H1 (cell line): ENCODE results near the gene MAP2K1. TPM values are rescaled to one million over a fixed set of nuclear protein-coding genes. Genes with fewer than 3 reads are reported as not detected.

Experiments
- CTCF ChIA-PET: fragments of 300-600 bp; sonication (Branson Sonifier 250); formaldehyde crosslinking; loops from one replicate; lab custom pipeline; 2021; ENCODE audit not compliant: partially characterized antibody; lab: Charles Lee
- POLR2A ChIA-PET: fragments of 300-600 bp; sonication (Branson Sonifier 250); formaldehyde crosslinking; loops from one replicate; lab custom pipeline; 2021; ENCODE audit warnings: inconsistent platforms; ENCODE audit not compliant: partially characterized antibody; lab: Charles Lee
- DNase-seq, 2 experiments: peaks; one replicate each; pipeline versions ENCODE4 v3.0.0 to v3.0.0-alpha.2; 2010 to 2022; ENCODE audit warnings: low spot score in 2 of 2, low read depth in 1 of 2, mixed read lengths in 1 of 2
- FAIRE-seq: peaks from 2 replicates; lab custom pipeline; 2011; peaks lifted over from hg19 to GRCh38; lab: Jason Lieb, UNC
- H2AFZ ChIP-seq: 2 replicates; pipeline ENCODE4 v1.8.1; 2012; ENCODE audit warnings: low read length, inconsistent platforms
- H2AK5ac ChIP-seq: 2 replicates; pipeline ENCODE4 v1.6.1; 2013; ENCODE audit warnings: low read depth, low read length
- H2BK120ac ChIP-seq: replicated peaks from 2 replicates; pipeline ENCODE3; 2013; ENCODE audit warnings: low read depth, low read length, inconsistent platforms
- H2BK12ac ChIP-seq: 2 replicates; pipeline ENCODE4 v1.6.1; 2013; ENCODE audit warnings: low read depth, low read length
- H2BK15ac ChIP-seq: 2 replicates; pipeline ENCODE4 v1.6.1; 2013; ENCODE audit warnings: low read length
- H2BK20ac ChIP-seq: 2 replicates; pipeline ENCODE4 v1.6.1; 2013; ENCODE audit warnings: low read length
- H2BK5ac ChIP-seq: 2 replicates; pipeline ENCODE4 v1.6.1; 2013; ENCODE audit warnings: low read depth, low read length
- H3K14ac ChIP-seq: 2 replicates; pipeline ENCODE4 v1.6.1; 2013; ENCODE audit warnings: inconsistent platforms; ENCODE audit not compliant: insufficient read length
- H3K18ac ChIP-seq: 2 replicates; pipeline ENCODE4 v1.6.1; 2013; ENCODE audit warnings: low read length; ENCODE audit errors: extremely low read depth
- H3K23ac ChIP-seq: 2 replicates; pipeline ENCODE4 v1.6.1; 2013; ENCODE audit warnings: inconsistent platforms; ENCODE audit not compliant: insufficient read length
- H3K23me2 ChIP-seq: 2 replicates; pipeline ENCODE4 v1.6.1; 2013; ENCODE audit warnings: low read depth, low read length
- H3K27ac ChIP-seq: 2 replicates; pipeline ENCODE4 v1.6.1; 2011; ENCODE audit warnings: low read depth, low read length, inconsistent platforms
- H3K27me3 ChIP-seq, 4 experiments: replicated peaks in 1 of 4; 1 replicate in 1 of 4; 2 replicates in 3 of 4; pipeline versions ENCODE4 v1.6.1 to v1.8.1; 2011 to 2013; ENCODE audit warnings: low read length in 3 of 4, mild to moderate bottlenecking in 3 of 4, inconsistent platforms in 2 of 4, mixed read lengths in 2 of 4, moderate library complexity in 1 of 4; ENCODE audit not compliant: control insufficient read depth in 3 of 4, insufficient read depth in 3 of 4; ENCODE audit errors: extremely low read depth in 1 of 4
- H3K36me3 ChIP-seq, 4 experiments: 2 replicates each; pipeline versions ENCODE4 v1.6.1 to v1.8.1; 2011 to 2013; ENCODE audit warnings: mild to moderate bottlenecking in 4 of 4, low read length in 3 of 4, moderate library complexity in 2 of 4, control low read depth in 1 of 4, inconsistent platforms in 1 of 4; ENCODE audit not compliant: insufficient read depth in 4 of 4, control insufficient read depth in 2 of 4
- H3K4ac ChIP-seq: replicated peaks from 2 replicates; pipeline ENCODE3; 2013; ENCODE audit warnings: low read length, low read depth, mixed read lengths, inconsistent platforms; ENCODE audit not compliant: insufficient read length
- H3K4me1 ChIP-seq, 4 experiments: replicated peaks in 1 of 4; 1 replicate in 1 of 4; 2 replicates in 3 of 4; pipeline versions ENCODE4 v1.6.1 to v1.8.1; 2011 to 2013; ENCODE audit warnings: low read length in 3 of 4, inconsistent platforms in 2 of 4, mixed read lengths in 1 of 4; ENCODE audit not compliant: insufficient read depth in 4 of 4, control insufficient read depth in 3 of 4
- H3K4me2 ChIP-seq, 2 experiments: 2 replicates each; pipeline versions ENCODE4 v1.6.1 to v1.8.1; 2011 to 2013; ENCODE audit warnings: low read depth in 2 of 2, low read length in 2 of 2, control low read depth in 1 of 2, inconsistent platforms in 1 of 2, mild to moderate bottlenecking in 1 of 2; ENCODE audit not compliant: insufficient read depth in 1 of 2
- H3K4me3 ChIP-seq, 4 experiments: fragments of 200-600, 300-600 bp in 1 of 4; sonication (generic), shearing (Covaris generic), sonication (Bioruptor Twin) in 1 of 4; 2 replicates each; pipeline versions ENCODE4 v1.5.1 to v1.8.1; 2011 to 2016; ENCODE audit warnings: low read length in 4 of 4, low read depth in 3 of 4, control low read depth in 2 of 4, inconsistent platforms in 2 of 4, mild to moderate bottlenecking in 2 of 4, mixed read lengths in 1 of 4, moderate library complexity in 1 of 4; ENCODE audit not compliant: insufficient read depth in 2 of 4; ENCODE audit errors: extremely low read depth in 1 of 4
- H3K56ac ChIP-seq: replicated peaks from 2 replicates; pipeline ENCODE3; 2013; ENCODE audit warnings: low read depth, mild to moderate bottlenecking, mixed read lengths, low read length, inconsistent platforms; ENCODE audit not compliant: insufficient read length
- H3K79me1 ChIP-seq: 2 replicates; pipeline ENCODE4 v1.6.1; 2013; ENCODE audit warnings: low read depth, low read length, control low read depth
- H3K79me2 ChIP-seq, 2 experiments: 2 replicates each; pipeline versions ENCODE4 v1.6.1 to v1.8.1; 2012 to 2013; ENCODE audit warnings: low read length in 2 of 2, mild to moderate bottlenecking in 2 of 2, inconsistent platforms in 1 of 2; ENCODE audit not compliant: insufficient read depth in 2 of 2, control insufficient read depth in 1 of 2
- H3K9ac ChIP-seq, 4 experiments: replicated peaks in 1 of 4; 1 replicate in 1 of 4; 2 replicates in 3 of 4; pipeline versions ENCODE4 v1.6.1 to v1.8.1; 2011 to 2013; ENCODE audit warnings: low read depth in 3 of 4, low read length in 3 of 4, control low read depth in 2 of 4, mild to moderate bottlenecking in 2 of 4, moderate library complexity in 2 of 4, inconsistent platforms in 1 of 4; ENCODE audit errors: extremely low read depth in 1 of 4
- H3K9me3 ChIP-seq, 2 experiments: 2 replicates each; pipeline versions ENCODE4 v1.6.1 to v1.8.1; 2012 to 2013; ENCODE audit warnings: mild to moderate bottlenecking in 2 of 2, moderate library complexity in 2 of 2, control low read depth in 1 of 2, inconsistent platforms in 1 of 2, low read depth in 1 of 2, low read length in 1 of 2, mixed read lengths in 1 of 2; ENCODE audit not compliant: insufficient read depth in 2 of 2
- H4K20me1 ChIP-seq, 2 experiments: replicated peaks in 1 of 2; 2 replicates each; pipeline versions ENCODE3 to v1.8.1; 2011 to 2013; ENCODE audit warnings: inconsistent platforms in 2 of 2, low read length in 2 of 2, mild to moderate bottlenecking in 1 of 2; ENCODE audit not compliant: insufficient read depth in 2 of 2, control insufficient read depth in 1 of 2
- H4K5ac ChIP-seq: 2 replicates; pipeline ENCODE4 v1.6.1; 2013; ENCODE audit warnings: low read length, low read depth, mixed read lengths, inconsistent platforms; ENCODE audit not compliant: insufficient read length
- H4K8ac ChIP-seq: 2 replicates; pipeline ENCODE4 v1.8.0; 2013; ENCODE audit warnings: mild to moderate bottlenecking, moderate library complexity, low read length, inconsistent platforms; ENCODE audit not compliant: insufficient read depth; ENCODE audit errors: extremely low read depth
- H4K91ac ChIP-seq: replicated peaks from 2 replicates; pipeline ENCODE3; 2013; ENCODE audit warnings: low read length, mixed read lengths, inconsistent platforms; ENCODE audit not compliant: insufficient read length
- CHD1 ChIP-seq: IDR thresholded peaks from 2 replicates; pipeline ENCODE4 v1.6.1; 2012; ENCODE audit warnings: low read depth, low read length, improper control_type of control experiment
- EGR1 ChIP-seq: IDR thresholded peaks from 2 replicates; pipeline ENCODE4 v1.6.1; 2011; ENCODE audit warnings: low read depth, low read length, borderline replicate concordance
- EP300 ChIP-seq, 2 experiments: IDR thresholded peaks; 1 replicate in 1 of 2; 2 replicates in 1 of 2; pipeline ENCODE4 v1.6.1; 2011 to 2012; ENCODE audit warnings: low read depth in 2 of 2, low read length in 2 of 2, mild to moderate bottlenecking in 2 of 2, borderline replicate concordance in 1 of 2, inconsistent platforms in 1 of 2, moderate library complexity in 1 of 2
- MAFK ChIP-seq: IDR thresholded peaks from 2 replicates; pipeline ENCODE4 v1.6.1; 2012; ENCODE audit warnings: low read depth, mild to moderate bottlenecking, improper control_type of control experiment, low read length
- WGBS, 2 experiments: shearing (Covaris generic) in 1 of 2; methylation state at CpG; one replicate each; pipeline versions ENCODE4 v1.1.6 to v1.1.7; 2013 to 2015; ENCODE audit warnings: low lambda C conversion rate in 2 of 2, mixed read lengths in 2 of 2, inconsistent platforms in 1 of 2, low coverage in 1 of 2, missing lambda C conversion rate in 1 of 2; ENCODE audit not compliant: insufficient replicate concordance in 2 of 2, insufficient coverage in 1 of 2, insufficient read length in 1 of 2; ENCODE audit errors: extremely low coverage in 1 of 2, missing lambda C conversion rate in 1 of 2; 5-methylcytosine and 5-hydroxymethylcytosine counted together
- polyA plus RNA-seq, 7 experiments: library from polyadenylated mRNA; depleted of rRNA in 3 of 7; stranded (reverse) in 5 of 7; unstranded in 2 of 7; fragments of >200 nt in 5 of 7; fragments of 200-250 nt in 2 of 7; gene quantifications; 1 replicate in 5 of 7; 2 replicates in 1 of 7; 4 replicates in 1 of 7; pipeline versions ENCODE4 v1.2.1 to v1.2.3, GENCODE V29; 2011 to 2013; ENCODE audit warnings: missing spikeins in 2 of 7, mixed read lengths in 2 of 7
- total RNA-seq: library from RNA; stranded (reverse); fragmentation: NEBNext Ultra II Directional; extraction: Animal tissue kit (Norgen Biotek cat#: 25700); gene quantifications from 2 replicates; pipeline ENCODE4 v1.2.1, GENCODE V29; 2021

MAP2K1 gene
- total and polyA plus RNA-seq, 2 of the 8 experiments (the other 6 are each of a cell fraction or from before 2014, with no cell fraction given), result 54.7 to 78.2 TPM

GRCh38 chr15:66462627-66463026 is 75.9 kb downstream of the MAP2K1 start:
- FAIRE-seq, result no peak
- WGBS, 2 experiments, result 65% methylated on average over 4 of the region's 4 CpGs; no CpG with 5 or more reads in 1 of the 2 experiments

More at GRCh38 chr15:66462627-66463026, 75.9 kb downstream of the MAP2K1 start:
- H3K79me1 ChIP-seq, result peaks cover 2% of the 10 kb centered on the region; the same call in 1 of the 2 replicates
- H3K36me3 ChIP-seq, result peaks cover 0 to 2% (median 1%) of the 10 kb centered on the region in 4 experiments; a peak in 4 of 8 replicates
- no peaks in the 10 kb centered on the region for H3K27me3 ChIP-seq
- H4K5ac ChIP-seq, result no peak overlapping the region
- H2AK5ac ChIP-seq, result no peak overlapping the region
- 0 out of 4 replicates have a peak, but pooled peaks cover 0 to 5% of the 10 kb centered on the region in 2 experiments for H3K9me3 ChIP-seq
- no peak overlapping the region for H3K27ac ChIP-seq
- H3K4me3 ChIP-seq, result no peak overlapping the region
- peaks cover 2 to 10% (median 5%) of the 10 kb centered on the region in 4 experiments; a peak in 6 of 7 replicates for H3K4me1 ChIP-seq
- H4K91ac ChIP-seq, result no peak overlapping the region
- H3K23ac ChIP-seq, result no peak overlapping the region
- no peak overlapping the region for H3K9ac ChIP-seq
- H3K23me2 ChIP-seq, result no peaks in the 10 kb centered on the region
- no peak overlapping the region for H2AFZ ChIP-seq
- no peak overlapping the region for H3K14ac ChIP-seq
- H4K20me1 ChIP-seq, result peaks cover 0 to 4% of the 10 kb centered on the region in 2 experiments
- TF ChIP-seq EP300 (IDR thresholded peaks at IDR 0.05; ENCODE audit: borderline replicate concordance in 1 of 2, low read depth in 2 of 2, low read length in 2 of 2) (no peak), MAFK (no peak), CHD1 (no peak), EGR1 (no peak)
- H3K4ac ChIP-seq, result no peak overlapping the region
- CTCF ChIA-PET, result interaction anchor here (0.9 to 1.1 kb wide), 2 partner anchors 58 to 158 kb away, joined by 3 read pairs; no protein-coding TSS in a partner anchor
- H3K4me2 ChIP-seq, result no peak overlapping the region
- no peak overlapping the region for H4K8ac ChIP-seq
- no peak overlapping the region for H3K18ac ChIP-seq
- H2BK12ac ChIP-seq, result no peak overlapping the region
- H2BK20ac ChIP-seq, result no peak overlapping the region
- H3K56ac ChIP-seq, result no peak overlapping the region
- no peak overlapping the region for H2BK15ac ChIP-seq
- POLR2A ChIA-PET, result interaction anchor here (3.7 kb wide), 1 partner anchor 36 kb away, joined by 9 read pairs; the partner anchor contains the start of gene SNAPC5
- no peak overlapping the region for H2BK5ac ChIP-seq
- no peak overlapping the region for H2BK120ac ChIP-seq
- DNase-seq, result no peak
- no peaks in the 10 kb centered on the region for H3K79me2 ChIP-seq
